GM06990 (cell line): Measurements from ENCODE around the gene GABRG3.

ENCODE experiments used
- DNase-seq: peaks from one replicate; pipeline ENCODE4 v3.0.0-alpha.2; 2011; ENCODE audit not compliant: insufficient read length; ENCODE audit errors: extremely low read depth
- H3K27me3 ChIP-seq: replicated peaks from 2 replicates; pipeline ENCODE4 v1.6.0; 2011; ENCODE audit warnings: low read length; ENCODE audit not compliant: control insufficient read depth, insufficient read depth
- H3K36me3 ChIP-seq: 2 replicates; pipeline ENCODE4 v1.5.1; 2011; ENCODE audit warnings: low read length; ENCODE audit not compliant: control insufficient read depth, insufficient read depth
- H3K4me3 ChIP-seq: replicated peaks from 2 replicates; pipeline ENCODE4 v1.5.1; 2011; ENCODE audit warnings: low read depth, mild to moderate bottlenecking, control low read depth, low read length
- CTCF ChIP-seq: IDR thresholded peaks from 2 replicates; pipeline ENCODE4 v1.5.1; 2011; ENCODE audit warnings: low read length, control low read depth, mild to moderate bottlenecking, inconsistent platforms; ENCODE audit not compliant: insufficient read depth, poor library complexity, severe bottlenecking

The GABRG3 gene

DNA sequence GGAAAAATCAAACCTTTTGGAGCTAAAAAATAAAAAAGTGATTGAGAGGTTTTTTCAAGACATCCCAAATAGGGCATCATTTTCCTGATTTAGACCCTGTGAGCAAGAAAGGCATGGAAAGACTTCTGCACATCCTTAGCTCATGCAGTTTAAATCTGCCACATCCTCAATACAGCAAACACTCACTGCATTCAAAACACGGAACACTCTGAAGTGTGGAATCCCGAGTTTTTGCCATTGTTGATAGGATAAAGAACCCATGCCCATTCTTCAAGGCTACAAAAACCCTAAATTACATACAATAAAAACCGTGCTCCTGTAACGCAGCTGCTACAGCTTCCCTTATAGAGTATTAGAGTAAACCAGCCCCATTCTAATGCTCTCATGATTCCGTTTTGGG lies 346.8 kb downstream of the GABRG3 start:
- no peak for TF ChIP-seq CTCF
- DNase-seq, result no peak
- Histone ChIP-seq H3K36me3 (no peaks in the 10 kb centered on the region), H3K4me3 (no peak overlapping the region), H3K27me3 (no peaks in the 10 kb centered on the region)

DNA sequence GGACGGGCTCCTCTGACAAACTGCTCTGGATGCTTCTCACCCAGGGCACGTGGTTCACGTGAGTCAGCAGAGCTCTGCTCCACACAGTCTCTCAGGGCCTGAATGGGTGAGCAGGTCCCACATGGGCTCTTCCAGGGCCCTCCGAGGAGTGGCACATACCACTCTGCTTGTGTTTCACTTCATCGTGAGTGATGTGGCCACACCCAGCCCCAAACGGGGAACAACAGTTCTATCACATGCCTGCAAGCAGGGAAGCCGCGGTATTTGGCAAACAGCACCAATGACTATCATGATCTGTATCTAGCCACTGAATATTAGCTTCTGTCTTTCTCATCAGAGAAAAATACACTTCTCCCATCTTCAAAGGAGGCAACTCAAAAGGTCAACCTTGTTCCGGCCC lies 352.8 kb downstream of the GABRG3 start:
- Histone ChIP-seq H3K27me3 (no peaks in the 10 kb centered on the region), H3K4me3 (no peak overlapping the region), H3K36me3 (no peaks in the 10 kb centered on the region)
- no peak for TF ChIP-seq CTCF
- DNase-seq, result no peak

DNA sequence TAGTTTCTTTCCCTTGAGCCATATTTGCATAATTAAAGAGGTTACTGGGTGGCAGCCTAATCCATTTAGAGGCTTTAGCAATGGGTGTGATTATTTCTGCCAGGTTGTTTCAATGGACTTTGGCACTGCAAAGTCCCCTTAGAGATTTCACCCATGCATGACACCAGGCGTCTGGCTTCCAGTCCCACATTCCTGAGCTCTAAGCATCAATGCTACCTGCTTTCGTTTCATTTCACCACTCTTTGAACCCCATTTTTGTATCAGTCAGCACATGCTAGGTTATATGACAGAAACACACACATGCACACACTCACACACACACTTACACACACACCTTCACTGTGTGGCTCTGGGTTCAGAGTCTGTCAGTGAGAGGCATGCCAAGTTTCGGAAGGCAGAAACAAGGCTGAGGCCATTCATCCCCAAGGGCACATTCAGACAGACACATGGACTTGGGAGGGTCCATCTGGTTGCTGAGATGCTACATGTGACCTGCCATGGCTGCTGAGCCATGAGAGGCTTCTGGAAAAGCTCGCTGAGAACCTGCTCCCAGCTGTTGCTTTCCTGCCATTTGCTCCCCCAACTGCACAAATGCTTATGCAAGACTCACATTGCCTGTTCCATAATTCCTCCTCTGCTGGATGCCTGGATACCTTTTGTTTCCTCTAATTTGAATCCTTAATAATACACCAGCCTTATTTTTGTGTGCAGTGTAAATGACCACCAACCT lies 354.1 kb downstream of the GABRG3 start:
- no peak for TF ChIP-seq CTCF

GRCh38 chr15:27327467-27328025 lies 356.6 kb downstream of the GABRG3 start:
- DNase-seq, result no peak
- H3K36me3 ChIP-seq, result no peaks in the 10 kb centered on the region
- TF ChIP-seq CTCF, result no peak
- no peaks in the 10 kb centered on the region for H3K27me3 ChIP-seq
- no peak overlapping the region for H3K4me3 ChIP-seq

More for the DNA sequence above, 354.1 kb downstream of the GABRG3 start:
- no peak overlapping the region for H3K4me3 ChIP-seq
- H3K36me3 ChIP-seq, result no peaks in the 10 kb centered on the region
- H3K27me3 ChIP-seq, result no peaks in the 10 kb centered on the region
- no peak for DNase-seq

GRCh38 chr15:27328186-27328585 lies 357.2 kb downstream of the GABRG3 start:
- TF ChIP-seq CTCF, result no peak
- DNase-seq, result no peak
- no peak overlapping the region for H3K4me3 ChIP-seq
- H3K36me3 ChIP-seq, result no peaks in the 10 kb centered on the region
- no peaks in the 10 kb centered on the region for H3K27me3 ChIP-seq
